Activated CD8-positive, alpha-beta T cell treated with anti-CD3 and anti-CD28 coated beads, Interleukin-2, amount 10 ng/mL, durations not matched to agents 7 days and 5 days (primary cell): ENCODE data around the gene IGF2BP2. TPM values are rescaled to one million over a fixed set of nuclear protein-coding genes. Genes with fewer than 3 reads are reported as not detected.

Experiments used
- ATAC-seq: fragments of 150-1000 bp; cut with Tn5 transposase; one replicate; pipeline ENCODE4 v1.10.0; 2021; ENCODE audit warnings: moderate library complexity
- CTCF ChIA-PET: fragments of 350-600 bp; sonication (Branson Sonifier 250); formaldehyde crosslinking; loops from one replicate; lab custom pipeline; 2021; ENCODE audit warnings: antibody characterized with exemption; lab: Charles Lee
- POLR2A ChIA-PET: fragments of 350-600 bp; sonication (Branson Sonifier 250); formaldehyde crosslinking; loops from one replicate; lab custom pipeline; 2021; ENCODE audit warnings: antibody characterized with exemption; lab: Charles Lee
- DNase-seq: peaks from one replicate; pipeline ENCODE4 v3.0.0-alpha.2; 2020
- H3K27ac Mint-ChIP-seq: one replicate; pipeline ENCODE4 v1.8.0; 2021; ENCODE audit warnings: mild to moderate bottlenecking, mixed read lengths
- H3K27me3 Mint-ChIP-seq: one replicate; pipeline ENCODE4 v1.8.0; 2021; ENCODE audit warnings: low read depth, mixed read lengths
- H3K36me3 Mint-ChIP-seq: one replicate; pipeline ENCODE4 v1.8.0; 2021; ENCODE audit warnings: low read depth, mixed read lengths
- H3K4me1 Mint-ChIP-seq: one replicate; pipeline ENCODE4 v1.8.0; 2021; ENCODE audit warnings: low read depth, mixed read lengths
- H3K4me3 Mint-ChIP-seq: one replicate; pipeline ENCODE4 v1.8.0; 2021; ENCODE audit warnings: mild to moderate bottlenecking, mixed read lengths
- H3K9me3 Mint-ChIP-seq: one replicate; pipeline ENCODE4 v1.8.0; 2022; ENCODE audit warnings: mixed read lengths; ENCODE audit not compliant: insufficient read depth
- total RNA-seq, 2 experiments: library from RNA; stranded (reverse); gene quantifications; one replicate each; pipeline ENCODE4 v1.2.3, GENCODE V29; 2021

Gene IGF2BP2
- total RNA-seq, 2 experiments from 2014 or later, result 0.21 to 0.32 TPM

GRCh38 chr3:185724761-185725160 is 100.1 kb downstream of the IGF2BP2 start:
- no peak overlapping the region for H3K27ac Mint-ChIP-seq

GRCh38 chr3:185724251-185724650 is 100.6 kb downstream of the IGF2BP2 start:
- Mint-ChIP-seq H3K27ac (no peak overlapping the region), H3K36me3 (no peaks in the 10 kb centered on the region), H3K4me3 (no peak overlapping the region), H3K4me1 (no peaks in the 10 kb centered on the region), H3K9me3 (no peaks in the 10 kb centered on the region), H3K27me3 (peaks cover 7% of the 10 kb centered on the region)
- DNase-seq (no peak), ATAC-seq (no peak)
- ChIA-PET CTCF (interaction anchor here (0.8 kb wide), 1 partner anchor 45 kb away, joined by 3 read pairs; no protein-coding TSS in a partner anchor), POLR2A (no interaction called here)

More at GRCh38 chr3:185724761-185725160, 100.1 kb downstream of the IGF2BP2 start:
- H3K27me3 Mint-ChIP-seq, result peaks cover 6% of the 10 kb centered on the region
- CTCF ChIA-PET, result no interaction called here
- DNase-seq (no peak), ATAC-seq (no peak)
- no peaks in the 10 kb centered on the region for H3K36me3 Mint-ChIP-seq
- no peaks in the 10 kb centered on the region for H3K4me1 Mint-ChIP-seq
- H3K4me3 Mint-ChIP-seq, result no peak overlapping the region
- no peaks in the 10 kb centered on the region for H3K9me3 Mint-ChIP-seq
- POLR2A ChIA-PET, result no interaction called here

- H3K4me1 Mint-ChIP-seq, result no peaks in the 10 kb centered on the region
- DNase-seq (no peak), ATAC-seq (no peak)
- no peak overlapping the region for H3K27ac Mint-ChIP-seq
- ChIA-PET POLR2A (no interaction called here), CTCF (no interaction called here)
- no peaks in the 10 kb centered on the region for H3K36me3 Mint-ChIP-seq
- H3K4me3 Mint-ChIP-seq, result no peak overlapping the region
- H3K9me3 Mint-ChIP-seq, result no peaks in the 10 kb centered on the region
- H3K27me3 Mint-ChIP-seq, result peaks cover 6% of the 10 kb centered on the region
Observed at GRCh38 chr3:185722881-185723280, 102.0 kb downstream of the IGF2BP2 start.

- DNase-seq, result no peak
Observed at GRCh38 chr3:185721970-185722369, 102.9 kb downstream of the IGF2BP2 start.

GRCh38 chr3:185720326-185720725 is 104.5 kb downstream of the IGF2BP2 start:
- Mint-ChIP-seq H3K36me3 (no peaks in the 10 kb centered on the region), H3K9me3 (no peaks in the 10 kb centered on the region), H3K4me1 (no peaks in the 10 kb centered on the region), H3K27me3 (peaks cover 7% of the 10 kb centered on the region), H3K4me3 (no peak overlapping the region), H3K27ac (no peak overlapping the region)
- DNase-seq (no peak), ATAC-seq (no peak)
- ChIA-PET CTCF (interaction anchor here (1.3 kb wide), 1 partner anchor 48 kb away, joined by 3 read pairs; no protein-coding TSS in a partner anchor), POLR2A (no interaction called here)

More at GRCh38 chr3:185721970-185722369, 102.9 kb downstream of the IGF2BP2 start:
- Mint-ChIP-seq H3K36me3 (no peaks in the 10 kb centered on the region), H3K9me3 (no peaks in the 10 kb centered on the region), H3K4me1 (no peaks in the 10 kb centered on the region), H3K27ac (no peak overlapping the region), H3K27me3 (peaks cover 6% of the 10 kb centered on the region), H3K4me3 (no peak overlapping the region)
- ChIA-PET CTCF (no interaction called here), POLR2A (no interaction called here)
- ATAC-seq, result no peak

GRCh38 chr3:185718736-185719593 is 105.9 kb downstream of the IGF2BP2 start:
- Mint-ChIP-seq H3K36me3 (no peaks in the 10 kb centered on the region), H3K27ac (no peak overlapping the region), H3K4me3 (no peak overlapping the region), H3K9me3 (no peaks in the 10 kb centered on the region), H3K27me3 (peaks cover 14% of the 10 kb centered on the region), H3K4me1 (no peaks in the 10 kb centered on the region)
- ATAC-seq (no peak), DNase-seq (no peak)
- ChIA-PET CTCF (interaction anchor here (0.9 to 1.3 kb wide), 2 partner anchors 50 to 59 kb away, joined by 3 read pairs; no protein-coding TSS in a partner anchor), POLR2A (no interaction called here)

- no peaks in the 10 kb centered on the region for H3K9me3 Mint-ChIP-seq
- no peak overlapping the region for H3K27ac Mint-ChIP-seq
- H3K4me1 Mint-ChIP-seq, result no peaks in the 10 kb centered on the region
- ChIA-PET CTCF (no interaction called here), POLR2A (no interaction called here)
- ATAC-seq (no peak), DNase-seq (no peak)
- H3K36me3 Mint-ChIP-seq, result no peaks in the 10 kb centered on the region
- no peak overlapping the region for H3K4me3 Mint-ChIP-seq
- H3K27me3 Mint-ChIP-seq, result peaks cover 19% of the 10 kb centered on the region
Observed at GRCh38 chr3:185717627-185718402, 107.0 kb downstream of the IGF2BP2 start.

GRCh38 chr3:185717121-185717520 is 107.7 kb downstream of the IGF2BP2 start:
- Mint-ChIP-seq H3K27me3 (peaks cover 18% of the 10 kb centered on the region), H3K27ac (no peak overlapping the region), H3K4me1 (no peaks in the 10 kb centered on the region), H3K4me3 (no peak overlapping the region), H3K9me3 (no peaks in the 10 kb centered on the region), H3K36me3 (no peaks in the 10 kb centered on the region)
- DNase-seq (no peak), ATAC-seq (no peak)
- ChIA-PET POLR2A (no interaction called here), CTCF (no interaction called here)

GRCh38 chr3:185716436-185717108 is 108.3 kb downstream of the IGF2BP2 start:
- H3K4me3 Mint-ChIP-seq, result no peak overlapping the region
- no peak overlapping the region for H3K27ac Mint-ChIP-seq
- ATAC-seq, result no peak
- no peaks in the 10 kb centered on the region for H3K36me3 Mint-ChIP-seq
- H3K4me1 Mint-ChIP-seq, result no peaks in the 10 kb centered on the region
- H3K9me3 Mint-ChIP-seq, result no peaks in the 10 kb centered on the region
- H3K27me3 Mint-ChIP-seq, result peaks cover 20% of the 10 kb centered on the region
- ChIA-PET CTCF (no interaction called here), POLR2A (no interaction called here)
- DNase-seq, result no peak

- H3K4me3 Mint-ChIP-seq, result no peak overlapping the region
- DNase-seq, result no peak
- no peak overlapping the region for H3K27ac Mint-ChIP-seq
- H3K9me3 Mint-ChIP-seq, result no peaks in the 10 kb centered on the region
- ChIA-PET POLR2A (no interaction called here), CTCF (no interaction called here)
- ATAC-seq, result no peak
- peaks cover 25% of the 10 kb centered on the region for H3K27me3 Mint-ChIP-seq
- no peaks in the 10 kb centered on the region for H3K36me3 Mint-ChIP-seq
- H3K4me1 Mint-ChIP-seq, result no peaks in the 10 kb centered on the region
Observed at GRCh38 chr3:185715091-185715490, 109.8 kb downstream of the IGF2BP2 start.

- peaks cover 23% of the 10 kb centered on the region for H3K27me3 Mint-ChIP-seq
- ChIA-PET POLR2A (no interaction called here), CTCF (interaction anchor here (1.1 kb wide), 1 partner anchor 37 kb away, joined by 3 read pairs; no protein-coding TSS in a partner anchor)
- DNase-seq (no peak), ATAC-seq (no peak)
- no peaks in the 10 kb centered on the region for H3K9me3 Mint-ChIP-seq
- no peaks in the 10 kb centered on the region for H3K4me1 Mint-ChIP-seq
- H3K27ac Mint-ChIP-seq, result no peak overlapping the region
- H3K36me3 Mint-ChIP-seq, result no peaks in the 10 kb centered on the region
- no peak overlapping the region for H3K4me3 Mint-ChIP-seq
Observed at GRCh38 chr3:185714085-185714484, 110.8 kb downstream of the IGF2BP2 start.
